Measurements from ENCODE around the gene TRIM66. TPM values are rescaled to one million over a fixed set of nuclear protein-coding genes. Genes with fewer than 3 reads are reported as not detected.

Gene TRIM66
- total RNA-seq, 2 donors from 2014 or later: 12.5 to 27.7 TPM

Other genes with a start within 250 kb of the TRIM66 start
- gene STK33, start 88.4 kb downstream of the TRIM66 start, total RNA-seq: 1 to 10 TPM in 1 of 2 donors, under 1 TPM in 1; 0.74 to 1.5 TPM
- gene RPL27A, start 127 bp upstream of the TRIM66 start, total RNA-seq: 100 to 1,000 TPM; 504 to 846 TPM
- 10 to 100 TPM; 14.8 to 18.0 TPM for gene AKIP1, start 228.5 kb upstream of the TRIM66 start, total RNA-seq